Ovary (tissue), 9 donors: ENCODE results near the gene PPP4R1. TPM values are rescaled to one million over a fixed set of nuclear protein-coding genes. Genes with fewer than 3 reads are reported as not detected.

Source experiments
- DNase-seq, 5 donors: peaks; one replicate each; pipeline ENCODE4 v3.0.0-alpha.2; 2019 to 2020
- H3K27ac ChIP-seq, 2 donors: fragments of 200-600 bp; one replicate each; pipeline versions ENCODE4 v1.5.1 to v1.8.0; 2019 to 2022
- H3K27me3 ChIP-seq: fragments of 200-600 bp; one replicate; pipeline ENCODE4 v1.8.0; 2022
- H3K36me3 ChIP-seq: fragments of 200-600 bp; sonication (generic); one replicate; pipeline ENCODE4 v1.5.1; 2019
- H3K4me1 ChIP-seq: one replicate; pipeline ENCODE4 v1.8.1; 2013; ENCODE audit warnings: mild to moderate bottlenecking, moderate library complexity; ENCODE audit not compliant: insufficient read depth
- H3K4me3 ChIP-seq: fragments of 200-600 bp; sonication (generic); one replicate; pipeline ENCODE4 v1.5.1; 2017
- H3K9me3 ChIP-seq, 2 donors: fragments of 200-600 bp in 1 of 2; sonication (generic) in 1 of 2; one replicate each; pipeline versions ENCODE4 v1.5.1 to v1.8.1; 2013 to 2019; ENCODE audit warnings: mild to moderate bottlenecking in 1 of 2, moderate library complexity in 1 of 2
- CTCF ChIP-seq, 3 donors: fragments of 450-650 bp in 2 of 3; fragments of 200-600 bp in 1 of 3; IDR thresholded peaks; one replicate each; pipeline versions ENCODE4 v1.5.1 to v1.8.0; 2016 to 2022; ENCODE audit warnings: antibody characterized with exemption in 3 of 3, mild to moderate bottlenecking in 1 of 3
- EP300 ChIP-seq: sonication (generic); formaldehyde crosslinking; IDR thresholded peaks from one replicate; pipeline ENCODE4 v1.6.1; 2017; ENCODE audit warnings: antibody characterized with exemption
- POLR2A ChIP-seq: fragments of 450-650 bp; IDR thresholded peaks from one replicate; pipeline ENCODE4 v1.6.1; 2017; ENCODE audit warnings: antibody characterized with exemption, mild to moderate bottlenecking, moderate library complexity
- WGBS, 3 donors: extraction: QIAGEN DNeasy Blood & Tissue Kit in 1 of 3; methylation state at CpG; one replicate each; pipeline versions ENCODE4 v1.1.5 to v1.1.7; 2013 to 2017; 5-methylcytosine and 5-hydroxymethylcytosine counted together
- intact Hi-C, 4 donors: fragments of 100-400 bp; cut with DNase I; formaldehyde crosslinking; loops; one replicate each; pipeline versions ENCODE4 v1.11.0 to v1.15.1; 2022 to 2023
- polyA plus RNA-seq, 2 donors: library from polyadenylated mRNA; stranded (reverse); fragments of 200-250 nt in 1 of 2; fragments of 350-450 nt in 1 of 2; fragmentation: Illumina TruSeq in 1 of 2; extraction: RNeasy Lipid Tissue Mini Kit (QIAGEN cat#74804) in 1 of 2; gene quantifications; one replicate each; pipeline ENCODE4 v1.2.3, GENCODE V29; 2013 to 2014
- total RNA-seq, 7 donors: library from RNA; depleted of rRNA in 2 of 7; stranded (reverse); fragments of >200 nt in 2 of 7; fragmentation: NEBNext Ultra II Directional in 3 of 7; extraction: Animal tissue kit (Norgen Biotek cat#: 25700) in 3 of 7; gene quantifications; one replicate each; pipeline versions ENCODE4 v1.1.0 to v1.2.4, GENCODE V29; 2016 to 2023
- donor health status: DM: no; HTN: no; CAD: no; lungs with moderate emphysema.
- donor health status: DM: no; HTN: no; CAD: no.
- donor health status: Bipolar disorder and iron deficiency.
- donor health status: DM: yes; HTN: yes; CAD: no.
- donor health status: DM: no; HTN: no; CAD: no.
- donor health status: DM: yes; HTN: yes; CAD: no.

PPP4R1 gene
- total and polyA plus RNA-seq, 9 donors, result 31.4 to 128 (median 107) TPM

DNA sequence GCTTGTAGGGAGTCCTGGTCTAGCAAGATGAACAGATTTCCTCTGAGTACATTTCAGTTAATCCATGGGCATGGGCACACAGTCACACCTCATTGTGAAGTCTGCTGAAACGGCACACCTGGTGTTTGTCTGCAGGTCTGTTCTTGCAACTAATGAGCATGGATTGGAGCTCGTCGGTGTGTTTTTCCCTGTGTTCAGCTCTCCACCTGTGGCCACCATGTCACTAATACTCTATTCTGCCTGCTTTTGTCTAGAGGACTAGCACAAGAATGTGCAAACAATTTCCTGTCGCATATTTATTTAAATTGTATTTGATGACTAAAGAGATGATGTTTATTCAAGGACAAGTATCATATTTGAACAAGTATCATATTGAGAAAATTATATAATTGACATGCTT lies 24.5 kb upstream of the PPP4R1 start:
- intact Hi-C loops, result no loop called here
- Histone ChIP-seq H3K36me3 (no peaks in the 10 kb centered on the region), H3K27ac (no peak overlapping the region), H3K4me3 (no peak overlapping the region), H3K4me1 (no peaks in the 10 kb centered on the region), H3K9me3 (no peaks in the 10 kb centered on the region), H3K27me3 (no peaks in the 10 kb centered on the region)
- DNase-seq, result no peak
- TF ChIP-seq POLR2A, result no peak
- no peak for TF ChIP-seq CTCF (IDR thresholded peaks at IDR 0.05)
- WGBS, 3 donors, result 77 to 89% (median 85%) methylated on average over 4 of the region's 4 CpGs

- DNase-seq, result no peak
- Histone ChIP-seq H3K9me3 (no peaks in the 10 kb centered on the region), H3K4me3 (no peak overlapping the region), H3K4me1 (no peaks in the 10 kb centered on the region), H3K36me3 (no peaks in the 10 kb centered on the region), H3K27me3 (no peaks in the 10 kb centered on the region), H3K27ac (no peak overlapping the region)
- TF ChIP-seq EP300, result no peak
- no peak for TF ChIP-seq POLR2A
- TF ChIP-seq CTCF (IDR thresholded peaks at IDR 0.05), result no peak
- intact Hi-C loops, result no loop called here
- WGBS, 3 donors, result 88 to 91% (median 91%) methylated on average over 11 of the region's 11 CpGs
Measured at GRCh38 chr18:9637036-9637767, 22.8 kb upstream of the PPP4R1 start.

- Histone ChIP-seq H3K27me3 (no peaks in the 10 kb centered on the region), H3K4me1 (no peaks in the 10 kb centered on the region), H3K27ac (no peak overlapping the region), H3K36me3 (no peaks in the 10 kb centered on the region), H3K9me3 (no peaks in the 10 kb centered on the region), H3K4me3 (no peak overlapping the region)
- TF ChIP-seq POLR2A (no peak), CTCF (IDR thresholded peaks at IDR 0.05) (no peak), EP300 (no peak)
- DNase-seq, result no peak
- WGBS, 3 donors, result 95 to 96% (median 95%) methylated on average over 8 of the region's 8 CpGs
- intact Hi-C loops, result no loop called here
Measured at GRCh38 chr18:9634856-9635255, 20.5 kb upstream of the PPP4R1 start.

- H3K36me3 ChIP-seq, result no peaks in the 10 kb centered on the region
- intact Hi-C loops, result no loop called here
- no peaks in the 10 kb centered on the region for H3K4me1 ChIP-seq
- WGBS, 3 donors, result 67 to 77% (median 70%) methylated on average over 5 of the region's 5 CpGs
- no peak for DNase-seq
- no peaks in the 10 kb centered on the region for H3K9me3 ChIP-seq
- TF ChIP-seq EP300, result no peak
- no peak for TF ChIP-seq POLR2A
- no peak for TF ChIP-seq CTCF (IDR thresholded peaks at IDR 0.05)
- no peak overlapping the region for H3K4me3 ChIP-seq
- no peaks in the 10 kb centered on the region for H3K27me3 ChIP-seq
- no peak overlapping the region for H3K27ac ChIP-seq
Measured at GRCh38 chr18:9631814-9632496, 17.6 kb upstream of the PPP4R1 start.
